LNCAP (cell line): Measurements from ENCODE around the gene HRH2.

Experiments used
- CTCF ChIP-seq: fragments of 450-650 bp; IDR thresholded peaks from 2 replicates; pipeline ENCODE4 v1.5.1; 2017; ENCODE audit warnings: mild to moderate bottlenecking

The HRH2 gene

GRCh38 chr5:175734501-175734900, 76.6 kb downstream of the HRH2 start:
- TF ChIP-seq CTCF: no peak

GRCh38 chr5:175735701-175736100, 77.8 kb downstream of the HRH2 start:
- TF ChIP-seq CTCF: no peak

GRCh38 chr5:175736652-175737051, 78.8 kb downstream of the HRH2 start:
- TF ChIP-seq CTCF: no peak

GRCh38 chr5:175737481-175737880, 79.6 kb downstream of the HRH2 start:
- TF ChIP-seq CTCF: no peak

- TF ChIP-seq CTCF: no peak
Measured at GRCh38 chr5:175738126-175738525, 80.3 kb downstream of the HRH2 start.

- no peak for TF ChIP-seq CTCF
Measured at GRCh38 chr5:175738602-175739133, 80.8 kb downstream of the HRH2 start.

GRCh38 chr5:175740014-175740413, 82.1 kb downstream of the HRH2 start:
- no peak for TF ChIP-seq CTCF

GRCh38 chr5:175741556-175741955, 83.7 kb downstream of the HRH2 start:
- no peak for TF ChIP-seq CTCF
